Measurements from ENCODE around the gene RPP25. TPM values are rescaled to one million over a fixed set of nuclear protein-coding genes. Genes with fewer than 3 reads are reported as not detected.

RPP25 gene
- total RNA-seq, 1 experiment from 2014 or later = 31.3 TPM

DNA sequence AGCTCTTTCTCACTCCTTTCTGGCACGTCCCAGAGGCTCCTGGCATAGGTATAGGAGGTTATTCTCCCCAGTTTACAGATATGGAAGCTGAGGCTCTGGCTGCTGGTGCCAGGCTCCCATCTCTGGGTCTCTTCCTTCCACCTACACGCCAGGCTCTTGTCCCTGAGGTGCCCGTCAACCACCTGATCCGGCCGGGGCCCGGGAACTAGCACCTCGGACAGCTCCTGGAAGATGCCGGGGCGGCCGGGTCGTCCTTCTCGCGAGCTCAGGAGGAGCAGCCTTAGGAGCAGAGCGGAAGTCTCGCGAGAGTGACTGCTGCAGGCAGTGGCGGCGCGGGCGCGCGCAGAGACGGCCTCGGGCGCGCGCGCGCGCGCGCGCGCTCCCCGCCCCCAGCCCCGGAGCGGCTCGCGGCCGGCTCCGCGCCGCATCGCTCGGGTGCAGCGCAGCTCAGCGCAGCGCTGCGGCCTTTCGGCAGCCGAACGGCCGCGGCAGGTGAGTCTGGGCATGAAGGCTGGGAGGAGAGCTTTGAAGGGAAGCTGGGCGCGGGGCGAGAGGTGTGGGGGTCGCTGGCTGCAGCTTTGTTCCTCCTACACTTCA is 38.7 kb upstream of the RPP25 start, which contains the start of gene SCAMP5 (continued):
- TF ChIP-seq, protein P1, sequence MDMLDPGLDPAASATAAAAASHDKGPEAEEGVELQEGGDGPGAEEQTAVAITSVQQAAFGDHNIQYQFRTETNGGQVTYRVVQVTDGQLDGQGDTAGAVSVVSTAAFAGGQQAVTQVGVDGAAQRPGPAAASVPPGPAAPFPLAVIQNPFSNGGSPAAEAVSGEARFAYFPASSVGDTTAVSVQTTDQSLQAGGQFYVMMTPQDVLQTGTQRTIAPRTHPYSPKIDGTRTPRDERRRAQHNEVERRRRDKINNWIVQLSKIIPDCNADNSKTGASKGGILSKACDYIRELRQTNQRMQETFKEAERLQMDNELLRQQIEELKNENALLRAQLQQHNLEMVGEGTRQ (CRISPR knock-in tag; IDR thresholded peaks at IDR 0.05) = peak; percentile 63
- no peak for TF ChIP-seq EMX1 (CRISPR knock-in tag; IDR thresholded peaks at IDR 0.05)
- TF ChIP-seq ZNF416 (CRISPR knock-in tag; IDR thresholded peaks at IDR 0.05) = no peak
- TF ChIP-seq, protein P2, sequence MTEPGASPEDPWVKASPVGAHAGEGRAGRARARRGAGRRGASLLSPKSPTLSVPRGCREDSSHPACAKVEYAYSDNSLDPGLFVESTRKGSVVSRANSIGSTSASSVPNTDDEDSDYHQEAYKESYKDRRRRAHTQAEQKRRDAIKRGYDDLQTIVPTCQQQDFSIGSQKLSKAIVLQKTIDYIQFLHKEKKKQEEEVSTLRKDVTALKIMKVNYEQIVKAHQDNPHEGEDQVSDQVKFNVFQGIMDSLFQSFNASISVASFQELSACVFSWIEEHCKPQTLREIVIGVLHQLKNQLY (CRISPR knock-in tag; IDR thresholded peaks at IDR 0.05) = no peak
- TF ChIP-seq, protein P3, sequence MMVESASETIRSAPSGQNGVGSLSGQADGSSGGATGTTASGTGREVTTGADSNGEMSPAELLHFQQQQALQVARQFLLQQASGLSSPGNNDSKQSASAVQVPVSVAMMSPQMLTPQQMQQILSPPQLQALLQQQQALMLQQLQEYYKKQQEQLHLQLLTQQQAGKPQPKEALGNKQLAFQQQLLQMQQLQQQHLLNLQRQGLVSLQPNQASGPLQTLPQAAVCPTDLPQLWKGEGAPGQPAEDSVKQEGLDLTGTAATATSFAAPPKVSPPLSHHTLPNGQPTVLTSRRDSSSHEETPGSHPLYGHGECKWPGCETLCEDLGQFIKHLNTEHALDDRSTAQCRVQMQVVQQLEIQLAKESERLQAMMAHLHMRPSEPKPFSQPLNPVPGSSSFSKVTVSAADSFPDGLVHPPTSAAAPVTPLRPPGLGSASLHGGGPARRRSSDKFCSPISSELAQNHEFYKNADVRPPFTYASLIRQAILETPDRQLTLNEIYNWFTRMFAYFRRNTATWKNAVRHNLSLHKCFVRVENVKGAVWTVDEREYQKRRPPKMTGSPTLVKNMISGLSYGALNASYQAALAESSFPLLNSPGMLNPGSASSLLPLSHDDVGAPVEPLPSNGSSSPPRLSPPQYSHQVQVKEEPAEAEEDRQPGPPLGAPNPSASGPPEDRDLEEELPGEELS (CRISPR knock-in tag; IDR thresholded peaks at IDR 0.05) = peak; percentile 90
- TF ChIP-seq IRF2 (CRISPR knock-in tag; IDR thresholded peaks at IDR 0.05; ENCODE audit: borderline replicate concordance, low read depth) = 0 out of 2 replicates have a peak, but pooled peaks have one; percentile 31
- TF ChIP-seq, protein P4, sequence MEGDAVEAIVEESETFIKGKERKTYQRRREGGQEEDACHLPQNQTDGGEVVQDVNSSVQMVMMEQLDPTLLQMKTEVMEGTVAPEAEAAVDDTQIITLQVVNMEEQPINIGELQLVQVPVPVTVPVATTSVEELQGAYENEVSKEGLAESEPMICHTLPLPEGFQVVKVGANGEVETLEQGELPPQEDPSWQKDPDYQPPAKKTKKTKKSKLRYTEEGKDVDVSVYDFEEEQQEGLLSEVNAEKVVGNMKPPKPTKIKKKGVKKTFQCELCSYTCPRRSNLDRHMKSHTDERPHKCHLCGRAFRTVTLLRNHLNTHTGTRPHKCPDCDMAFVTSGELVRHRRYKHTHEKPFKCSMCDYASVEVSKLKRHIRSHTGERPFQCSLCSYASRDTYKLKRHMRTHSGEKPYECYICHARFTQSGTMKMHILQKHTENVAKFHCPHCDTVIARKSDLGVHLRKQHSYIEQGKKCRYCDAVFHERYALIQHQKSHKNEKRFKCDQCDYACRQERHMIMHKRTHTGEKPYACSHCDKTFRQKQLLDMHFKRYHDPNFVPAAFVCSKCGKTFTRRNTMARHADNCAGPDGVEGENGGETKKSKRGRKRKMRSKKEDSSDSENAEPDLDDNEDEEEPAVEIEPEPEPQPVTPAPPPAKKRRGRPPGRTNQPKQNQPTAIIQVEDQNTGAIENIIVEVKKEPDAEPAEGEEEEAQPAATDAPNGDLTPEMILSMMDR (IDR thresholded peaks at IDR 0.05) = no peak
- no peak for TF ChIP-seq PRRX2 (CRISPR knock-in tag; IDR thresholded peaks at IDR 0.05)
- peak; percentile 68; the same call in 1 of the 2 replicates for TF ChIP-seq CREM (CRISPR knock-in tag; IDR thresholded peaks at IDR 0.05)
- no peak for TF ChIP-seq ZNF317 (CRISPR knock-in tag; IDR thresholded peaks at IDR 0.05; ENCODE audit: borderline replicate concordance, low read depth)
- TF ChIP-seq, protein P5, sequence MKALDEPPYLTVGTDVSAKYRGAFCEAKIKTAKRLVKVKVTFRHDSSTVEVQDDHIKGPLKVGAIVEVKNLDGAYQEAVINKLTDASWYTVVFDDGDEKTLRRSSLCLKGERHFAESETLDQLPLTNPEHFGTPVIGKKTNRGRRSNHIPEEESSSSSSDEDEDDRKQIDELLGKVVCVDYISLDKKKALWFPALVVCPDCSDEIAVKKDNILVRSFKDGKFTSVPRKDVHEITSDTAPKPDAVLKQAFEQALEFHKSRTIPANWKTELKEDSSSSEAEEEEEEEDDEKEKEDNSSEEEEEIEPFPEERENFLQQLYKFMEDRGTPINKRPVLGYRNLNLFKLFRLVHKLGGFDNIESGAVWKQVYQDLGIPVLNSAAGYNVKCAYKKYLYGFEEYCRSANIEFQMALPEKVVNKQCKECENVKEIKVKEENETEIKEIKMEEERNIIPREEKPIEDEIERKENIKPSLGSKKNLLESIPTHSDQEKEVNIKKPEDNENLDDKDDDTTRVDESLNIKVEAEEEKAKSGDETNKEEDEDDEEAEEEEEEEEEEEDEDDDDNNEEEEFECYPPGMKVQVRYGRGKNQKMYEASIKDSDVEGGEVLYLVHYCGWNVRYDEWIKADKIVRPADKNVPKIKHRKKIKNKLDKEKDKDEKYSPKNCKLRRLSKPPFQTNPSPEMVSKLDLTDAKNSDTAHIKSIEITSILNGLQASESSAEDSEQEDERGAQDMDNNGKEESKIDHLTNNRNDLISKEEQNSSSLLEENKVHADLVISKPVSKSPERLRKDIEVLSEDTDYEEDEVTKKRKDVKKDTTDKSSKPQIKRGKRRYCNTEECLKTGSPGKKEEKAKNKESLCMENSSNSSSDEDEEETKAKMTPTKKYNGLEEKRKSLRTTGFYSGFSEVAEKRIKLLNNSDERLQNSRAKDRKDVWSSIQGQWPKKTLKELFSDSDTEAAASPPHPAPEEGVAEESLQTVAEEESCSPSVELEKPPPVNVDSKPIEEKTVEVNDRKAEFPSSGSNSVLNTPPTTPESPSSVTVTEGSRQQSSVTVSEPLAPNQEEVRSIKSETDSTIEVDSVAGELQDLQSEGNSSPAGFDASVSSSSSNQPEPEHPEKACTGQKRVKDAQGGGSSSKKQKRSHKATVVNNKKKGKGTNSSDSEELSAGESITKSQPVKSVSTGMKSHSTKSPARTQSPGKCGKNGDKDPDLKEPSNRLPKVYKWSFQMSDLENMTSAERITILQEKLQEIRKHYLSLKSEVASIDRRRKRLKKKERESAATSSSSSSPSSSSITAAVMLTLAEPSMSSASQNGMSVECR (CRISPR knock-in tag; IDR thresholded peaks at IDR 0.05; ENCODE audit: borderline replicate concordance) = peak; percentile 91
- TF ChIP-seq KAT7 (CRISPR knock-in tag; IDR thresholded peaks at IDR 0.05; ENCODE audit: borderline replicate concordance) = no peak
- no peak for TF ChIP-seq JAZF1 (CRISPR knock-in tag; IDR thresholded peaks at IDR 0.05)
- peak; percentile 68; the same call in 1 of the 2 replicates for TF ChIP-seq ZNF232 (CRISPR knock-in tag; IDR thresholded peaks at IDR 0.05)
- no peak for TF ChIP-seq OVOL2 (CRISPR knock-in tag; IDR thresholded peaks at IDR 0.05; ENCODE audit: borderline replicate concordance)
- TF ChIP-seq SMAD3 (CRISPR knock-in tag; IDR thresholded peaks at IDR 0.05; ENCODE audit: borderline replicate concordance) = no peak
- 0 out of 2 replicates have a peak, but pooled peaks have one; percentile 69 for TF ChIP-seq RELA (CRISPR knock-in tag; IDR thresholded peaks at IDR 0.05; ENCODE audit: borderline replicate concordance)
- TF ChIP-seq, protein P6, sequence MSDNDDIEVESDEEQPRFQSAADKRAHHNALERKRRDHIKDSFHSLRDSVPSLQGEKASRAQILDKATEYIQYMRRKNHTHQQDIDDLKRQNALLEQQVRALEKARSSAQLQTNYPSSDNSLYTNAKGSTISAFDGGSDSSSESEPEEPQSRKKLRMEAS (CRISPR knock-in tag; IDR thresholded peaks at IDR 0.05) = peak; percentile 48; the same call in 1 of the 2 replicates
- TF ChIP-seq ESRRA (CRISPR knock-in tag; IDR thresholded peaks at IDR 0.05; ENCODE audit: borderline replicate concordance) = peak; percentile 81; the same call in 1 of the 2 replicates
- TF ChIP-seq, protein P7, sequence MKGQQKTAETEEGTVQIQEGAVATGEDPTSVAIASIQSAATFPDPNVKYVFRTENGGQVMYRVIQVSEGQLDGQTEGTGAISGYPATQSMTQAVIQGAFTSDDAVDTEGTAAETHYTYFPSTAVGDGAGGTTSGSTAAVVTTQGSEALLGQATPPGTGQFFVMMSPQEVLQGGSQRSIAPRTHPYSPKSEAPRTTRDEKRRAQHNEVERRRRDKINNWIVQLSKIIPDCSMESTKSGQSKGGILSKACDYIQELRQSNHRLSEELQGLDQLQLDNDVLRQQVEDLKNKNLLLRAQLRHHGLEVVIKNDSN (CRISPR knock-in tag; IDR thresholded peaks at IDR 0.05) = peak; percentile 75; the same call in 1 of the 2 replicates
- TF ChIP-seq NR2C2 (CRISPR knock-in tag; IDR thresholded peaks at IDR 0.05) = 0 out of 2 replicates have a peak, but pooled peaks have one; percentile 35
- peak; percentile 54; the same call in 1 of the 2 replicates for TF ChIP-seq FOXK1 (CRISPR knock-in tag; IDR thresholded peaks at IDR 0.05)
- TF ChIP-seq, protein P8, sequence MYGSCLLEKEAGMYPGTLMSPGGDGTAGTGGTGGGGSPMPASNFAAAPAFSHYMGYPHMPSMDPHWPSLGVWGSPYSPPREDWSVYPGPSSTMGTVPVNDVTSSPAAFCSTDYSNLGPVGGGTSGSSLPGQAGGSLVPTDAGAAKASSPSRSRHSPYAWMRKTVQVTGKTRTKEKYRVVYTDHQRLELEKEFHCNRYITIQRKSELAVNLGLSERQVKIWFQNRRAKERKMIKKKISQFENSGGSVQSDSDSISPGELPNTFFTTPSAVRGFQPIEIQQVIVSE (CRISPR knock-in tag; IDR thresholded peaks at IDR 0.05; ENCODE audit: borderline replicate concordance) = no peak
- TF ChIP-seq CREB1 (CRISPR knock-in tag; IDR thresholded peaks at IDR 0.05) = peak; percentile 74; the same call in 1 of the 2 replicates
- TF ChIP-seq, protein P9, sequence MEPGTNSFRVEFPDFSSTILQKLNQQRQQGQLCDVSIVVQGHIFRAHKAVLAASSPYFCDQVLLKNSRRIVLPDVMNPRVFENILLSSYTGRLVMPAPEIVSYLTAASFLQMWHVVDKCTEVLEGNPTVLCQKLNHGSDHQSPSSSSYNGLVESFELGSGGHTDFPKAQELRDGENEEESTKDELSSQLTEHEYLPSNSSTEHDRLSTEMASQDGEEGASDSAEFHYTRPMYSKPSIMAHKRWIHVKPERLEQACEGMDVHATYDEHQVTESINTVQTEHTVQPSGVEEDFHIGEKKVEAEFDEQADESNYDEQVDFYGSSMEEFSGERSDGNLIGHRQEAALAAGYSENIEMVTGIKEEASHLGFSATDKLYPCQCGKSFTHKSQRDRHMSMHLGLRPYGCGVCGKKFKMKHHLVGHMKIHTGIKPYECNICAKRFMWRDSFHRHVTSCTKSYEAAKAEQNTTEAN (CRISPR knock-in tag; IDR thresholded peaks at IDR 0.05) = peak; percentile 50; the same call in 1 of the 2 replicates

Data from WTC11 (cell line).